ENCODE results near the gene CHCHD6.

CHCHD6 gene

GRCh38 chr3:127002195-127003174 is 298.4 kb downstream of the CHCHD6 start:
- DNase-seq (ENCODE audit: low read depth in 1 of 2, low spot score in 1 of 2) = no peak
- no peak for TF ChIP-seq JUND (IDR thresholded peaks at IDR 0.05; ENCODE audit: low read depth)
- in situ Hi-C loops (cut with HindIII; ENCODE audit: low pct_unique_long_range_greater_than_20kb, low sequenced_read_pairs) = no loop called here

GRCh38 chr3:127003175-127003555 is 299.1 kb downstream of the CHCHD6 start:
- TF ChIP-seq JUND (IDR thresholded peaks at IDR 0.05; ENCODE audit: low read depth) = no peak
- DNase-seq (ENCODE audit: low read depth in 1 of 2, low spot score in 1 of 2) = no peak
- in situ Hi-C loops (cut with HindIII; ENCODE audit: low pct_unique_long_range_greater_than_20kb, low sequenced_read_pairs) = no loop called here

DNA sequence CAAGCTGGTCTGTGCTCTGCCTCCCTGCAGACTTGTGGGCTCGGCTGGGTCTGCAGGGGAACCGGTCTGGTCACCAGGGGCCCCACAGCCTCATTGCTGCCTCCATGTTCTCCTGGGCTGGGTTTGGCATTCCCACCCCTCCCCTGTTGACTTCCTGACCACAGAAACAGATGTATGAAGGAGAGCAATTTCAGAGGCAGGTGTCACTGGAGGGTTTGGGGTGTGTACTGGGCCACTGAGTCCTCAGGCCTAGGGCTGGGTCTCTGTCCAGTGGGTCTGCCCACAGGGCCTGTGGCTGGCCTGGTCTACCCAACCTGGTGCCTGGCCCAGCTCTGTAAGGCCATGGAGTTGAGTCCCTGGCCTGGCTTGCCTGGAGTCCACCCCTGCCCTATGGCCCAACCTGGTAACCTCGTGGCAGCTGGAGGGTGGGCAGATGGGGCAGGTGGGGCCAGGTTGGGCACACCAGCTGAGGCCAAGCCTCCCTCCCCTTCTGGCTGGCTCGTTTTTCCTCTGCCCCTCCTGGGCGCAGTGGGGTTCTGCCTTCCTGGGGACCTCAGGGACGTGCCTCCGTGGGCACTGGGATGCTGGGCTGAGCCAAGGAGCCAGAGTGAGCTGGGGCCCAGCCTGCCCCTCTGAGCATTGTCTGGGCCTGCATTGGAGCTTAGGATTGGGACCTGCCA is 299.7 kb downstream of the CHCHD6 start:
- no peak for DNase-seq (ENCODE audit: low read depth in 1 of 2, low spot score in 1 of 2)
- no peak for TF ChIP-seq JUND (IDR thresholded peaks at IDR 0.05; ENCODE audit: low read depth)
- in situ Hi-C loops (cut with HindIII; ENCODE audit: low pct_unique_long_range_greater_than_20kb, low sequenced_read_pairs) = no loop called here

- TF ChIP-seq JUND (IDR thresholded peaks at IDR 0.05; ENCODE audit: low read depth) = no peak
- in situ Hi-C loops (cut with HindIII; ENCODE audit: low pct_unique_long_range_greater_than_20kb, low sequenced_read_pairs) = no loop called here
- no peak for DNase-seq (ENCODE audit: low read depth in 1 of 2, low spot score in 1 of 2)
Measured at GRCh38 chr3:127004641-127005397, 300.8 kb downstream of the CHCHD6 start.

DNA sequence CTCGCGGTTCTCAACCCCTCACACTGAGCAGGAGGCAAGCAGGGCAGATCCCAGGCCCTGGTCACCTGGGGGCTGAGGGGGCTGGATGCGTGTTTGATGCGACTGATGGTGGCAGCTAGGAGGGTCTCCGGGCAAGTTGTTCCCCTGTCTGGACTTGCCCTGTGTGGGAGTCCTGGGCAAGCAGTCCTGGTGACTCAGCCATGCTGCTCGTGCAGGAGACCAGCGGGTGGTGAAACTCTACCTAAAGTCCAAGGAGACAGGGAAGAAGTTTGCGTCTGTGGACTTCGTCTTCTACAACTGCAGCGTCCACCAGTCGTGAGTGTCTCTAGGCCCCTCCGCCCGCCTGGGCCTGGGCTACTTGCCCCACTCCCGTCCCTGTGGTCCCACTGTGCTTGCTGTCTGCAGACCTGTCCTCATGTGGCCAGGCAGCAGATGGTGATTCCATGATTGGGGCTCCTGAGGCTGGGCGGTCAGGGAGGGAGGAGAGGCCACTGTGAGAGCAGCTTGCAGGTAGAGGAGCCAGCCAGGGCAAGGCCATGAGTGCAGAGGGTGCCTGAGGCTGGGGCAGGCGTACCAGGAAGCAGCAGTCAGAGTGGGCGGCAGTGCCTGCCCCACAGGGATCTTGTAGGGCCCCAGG is 301.9 kb downstream of the CHCHD6 start:
- in situ Hi-C loops (cut with HindIII; ENCODE audit: low pct_unique_long_range_greater_than_20kb, low sequenced_read_pairs) = no loop called here
- no peak for TF ChIP-seq JUND (IDR thresholded peaks at IDR 0.05; ENCODE audit: low read depth)
- no peak for DNase-seq (ENCODE audit: low read depth in 1 of 2, low spot score in 1 of 2)

DNA sequence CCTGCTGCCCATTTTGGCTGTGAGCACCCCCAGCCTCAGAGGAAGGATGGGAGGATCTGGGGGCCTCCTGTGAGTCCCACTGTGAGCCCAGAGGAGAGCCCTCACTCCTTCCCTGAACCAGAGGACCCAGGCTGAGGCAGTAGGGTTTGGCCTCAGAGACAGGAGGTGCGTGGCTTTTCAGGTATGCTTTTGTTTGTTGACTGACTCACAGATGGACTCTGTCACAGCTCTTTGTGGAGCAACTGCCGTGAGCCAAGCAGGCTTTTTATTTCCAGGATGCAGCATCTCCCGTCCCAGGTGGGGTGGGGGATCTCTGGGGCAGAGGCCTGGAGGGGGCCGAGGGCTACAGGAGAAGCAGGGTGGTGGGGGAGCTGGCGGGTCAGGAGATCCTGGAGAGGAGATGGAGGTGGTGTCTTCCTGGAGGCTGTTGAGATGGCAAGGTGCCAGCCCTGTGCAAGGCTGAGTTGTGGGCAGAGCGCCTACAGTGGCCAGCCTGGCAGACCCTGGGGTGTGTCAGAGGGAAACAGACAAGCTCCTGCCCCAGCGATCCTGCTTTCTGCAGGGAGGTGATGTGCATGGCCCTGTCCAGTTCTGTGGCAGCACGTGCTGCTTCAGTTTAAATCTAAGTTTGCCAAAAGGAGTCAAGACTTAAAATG is 302.9 kb downstream of the CHCHD6 start:
- TF ChIP-seq JUND (IDR thresholded peaks at IDR 0.05; ENCODE audit: low read depth) = no peak
- peak in 1 of 2 experiments; percentile 53 for DNase-seq (ENCODE audit: low read depth in 1 of 2, low spot score in 1 of 2)
- in situ Hi-C loops (cut with HindIII; ENCODE audit: low pct_unique_long_range_greater_than_20kb, low sequenced_read_pairs) = no loop called here

DNA sequence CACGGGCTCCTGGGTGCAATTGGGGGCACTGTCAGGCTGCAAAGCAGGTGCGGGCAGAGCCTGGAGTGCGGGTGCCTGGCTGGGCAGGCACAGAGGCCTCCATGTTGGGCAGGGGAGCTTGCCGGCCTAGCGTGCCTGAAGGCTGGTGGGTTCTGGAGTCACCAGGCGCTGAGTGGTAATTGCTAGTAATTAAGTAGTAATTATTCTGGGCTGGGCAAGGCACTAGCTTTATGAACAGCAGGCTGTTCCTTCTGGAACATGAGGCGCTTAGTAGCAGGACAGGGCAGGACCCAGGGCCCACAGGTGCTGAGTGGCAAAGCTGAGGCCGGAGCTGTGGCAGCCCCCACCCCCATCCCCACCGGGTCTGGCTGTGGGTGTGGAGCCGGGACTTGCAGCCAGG is 304.2 kb downstream of the CHCHD6 start:
- no peak for DNase-seq (ENCODE audit: low read depth in 1 of 2, low spot score in 1 of 2)
- TF ChIP-seq JUND (IDR thresholded peaks at IDR 0.05; ENCODE audit: low read depth) = no peak
- in situ Hi-C loops (cut with HindIII; ENCODE audit: low pct_unique_long_range_greater_than_20kb, low sequenced_read_pairs) = no loop called here

- no peak for TF ChIP-seq JUND (IDR thresholded peaks at IDR 0.05; ENCODE audit: low read depth)
- DNase-seq (ENCODE audit: low read depth in 1 of 2, low spot score in 1 of 2) = no peak
- in situ Hi-C loops (cut with HindIII; ENCODE audit: low pct_unique_long_range_greater_than_20kb, low sequenced_read_pairs) = no loop called here
Measured at GRCh38 chr3:127009531-127009930, 305.5 kb downstream of the CHCHD6 start.
